ENCODE measurements around the gene NTRK2. TPM values are rescaled to one million over a fixed set of nuclear protein-coding genes. Genes with fewer than 3 reads are reported as not detected.
A peak's percentile ranks its signal among the peaks of the same experiment; 100 is the strongest.

Gene NTRK2
- total and polyA plus RNA-seq, 5 experiments from 2014 or later = not detected

GRCh38 chr9:84966876-84967830, 297.6 kb downstream of the NTRK2 start:
- no peak for ATAC-seq
- H3K9me3 Mint-ChIP-seq = peaks cover 0 to 8% (median 0%) of the 10 kb centered on the region in 9 donors
- no peaks in the 10 kb centered on the region for H3K4me1 Mint-ChIP-seq
- H3K27me3 Mint-ChIP-seq = peaks cover 1 to 18% (median 7%) of the 10 kb centered on the region in 5 donors
- H3K4me3 Mint-ChIP-seq = no peak overlapping the region
- no peaks in the 10 kb centered on the region for H3K36me3 Mint-ChIP-seq
- no peak for DNase-seq
- H3K27ac Mint-ChIP-seq = no peak overlapping the region
- POLR2A ChIA-PET = no interaction called here

DNA sequence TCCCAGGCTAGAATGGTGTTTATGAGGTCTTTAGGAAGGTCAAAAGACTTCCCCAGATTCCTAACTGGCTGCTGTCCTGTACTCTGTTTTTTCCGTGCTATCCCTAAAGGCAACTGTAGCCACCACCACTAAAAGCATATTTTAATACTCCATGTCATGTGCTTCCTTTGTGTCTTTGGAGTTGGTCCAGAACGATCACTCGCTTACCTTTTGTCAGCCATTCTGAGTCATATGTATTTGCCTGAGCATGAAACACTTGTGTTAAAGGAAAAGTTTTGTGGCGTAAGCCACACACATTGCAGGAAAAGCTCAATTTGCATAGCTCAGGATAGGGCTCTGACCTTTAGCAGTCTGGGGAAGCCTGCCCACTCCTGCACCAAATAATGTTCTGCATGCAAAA, 299.6 kb downstream of the NTRK2 start:
- peaks cover 1 to 19% (median 7%) of the 10 kb centered on the region in 5 donors for H3K27me3 Mint-ChIP-seq
- no peak overlapping the region for H3K27ac Mint-ChIP-seq
- H3K36me3 Mint-ChIP-seq = no peaks in the 10 kb centered on the region
- no peak overlapping the region for H3K4me3 Mint-ChIP-seq
- DNase-seq (no peak), ATAC-seq (no peak)
- no peaks in the 10 kb centered on the region for H3K4me1 Mint-ChIP-seq
- POLR2A ChIA-PET = no interaction called here
- H3K9me3 Mint-ChIP-seq = peaks cover 0 to 8% (median 0%) of the 10 kb centered on the region in 9 donors

- POLR2A ChIA-PET = no interaction called here
- no peak for ATAC-seq
- no peak overlapping the region for H3K27ac Mint-ChIP-seq
- H3K4me3 Mint-ChIP-seq = no peak overlapping the region
- DNase-seq = no peak
- no peaks in the 10 kb centered on the region for H3K36me3 Mint-ChIP-seq
- H3K4me1 Mint-ChIP-seq = no peaks in the 10 kb centered on the region
- peaks cover 0 to 2% (median 0%) of the 10 kb centered on the region in 9 donors for H3K9me3 Mint-ChIP-seq
- H3K27me3 Mint-ChIP-seq = peaks cover 1 to 19% (median 7%) of the 10 kb centered on the region in 5 donors
Observed at GRCh38 chr9:84969736-84970135, 300.2 kb downstream of the NTRK2 start.

DNA sequence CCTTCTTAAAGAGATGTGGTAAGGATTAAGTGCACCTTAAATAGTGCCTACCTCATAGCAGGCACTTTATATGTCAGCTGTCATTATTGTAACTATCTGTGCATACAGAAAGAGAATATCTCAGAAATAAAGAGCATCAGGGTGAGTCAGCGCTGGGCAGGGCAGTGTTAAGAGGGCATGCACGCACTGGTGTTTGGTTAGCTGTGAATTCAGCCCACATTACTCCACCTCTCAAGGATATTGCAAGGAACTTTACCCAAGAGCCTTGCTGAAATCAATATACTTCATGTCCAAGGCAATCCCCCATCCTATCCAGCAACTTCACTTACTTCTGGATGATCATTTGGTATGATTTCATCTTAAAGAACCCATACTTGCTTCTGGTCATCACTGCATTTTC, 300.9 kb downstream of the NTRK2 start:
- ATAC-seq (no peak), DNase-seq (no peak)
- Mint-ChIP-seq H3K27me3 (peaks cover 1 to 19% (median 7%) of the 10 kb centered on the region in 5 donors), H3K27ac (no peak overlapping the region), H3K4me1 (no peaks in the 10 kb centered on the region), H3K4me3 (no peak overlapping the region), H3K36me3 (no peaks in the 10 kb centered on the region), H3K9me3 (peaks cover 0 to 2% (median 0%) of the 10 kb centered on the region in 9 donors)
- POLR2A ChIA-PET = no interaction called here

- Mint-ChIP-seq H3K9me3 (no peaks in the 10 kb centered on the region), H3K4me3 (no peak overlapping the region), H3K4me1 (no peaks in the 10 kb centered on the region), H3K27me3 (peaks cover 1 to 19% (median 3%) of the 10 kb centered on the region in 5 donors), H3K27ac (no peak overlapping the region), H3K36me3 (no peaks in the 10 kb centered on the region)
- DNase-seq (no peak), ATAC-seq (no peak)
- POLR2A ChIA-PET = no interaction called here
Observed at GRCh38 chr9:84971571-84971970, 302.0 kb downstream of the NTRK2 start.

- Mint-ChIP-seq H3K9me3 (peaks cover 0 to 2% (median 0%) of the 10 kb centered on the region in 9 donors), H3K36me3 (no peaks in the 10 kb centered on the region), H3K27me3 (peaks cover 0 to 19% (median 3%) of the 10 kb centered on the region in 5 donors), H3K4me3 (no peak overlapping the region), H3K4me1 (no peaks in the 10 kb centered on the region), H3K27ac (no peak overlapping the region)
- DNase-seq (no peak), ATAC-seq (no peak)
- POLR2A ChIA-PET = no interaction called here
Observed at GRCh38 chr9:84974258-84974657, 304.7 kb downstream of the NTRK2 start.

- Mint-ChIP-seq H3K4me3 (no peak overlapping the region), H3K27me3 (peaks cover 0 to 19% (median 3%) of the 10 kb centered on the region in 5 donors), H3K4me1 (no peaks in the 10 kb centered on the region), H3K27ac (no peak overlapping the region), H3K9me3 (peaks cover 0 to 2% (median 0%) of the 10 kb centered on the region in 9 donors), H3K36me3 (no peaks in the 10 kb centered on the region)
- ATAC-seq (no peak), DNase-seq (no peak)
- POLR2A ChIA-PET = no interaction called here
Observed at GRCh38 chr9:84974855-84975254, 305.3 kb downstream of the NTRK2 start.

- POLR2A ChIA-PET = no interaction called here
- Mint-ChIP-seq H3K4me1 (no peaks in the 10 kb centered on the region), H3K4me3 (no peak overlapping the region), H3K36me3 (no peaks in the 10 kb centered on the region), H3K27me3 (peaks cover under 1 to 21% (median 5%) of the 10 kb centered on the region in 5 donors), H3K27ac (no peak overlapping the region), H3K9me3 (peaks cover 0 to 4% (median 0%) of the 10 kb centered on the region in 9 donors)
- ATAC-seq (no peak), DNase-seq (no peak)
Observed at GRCh38 chr9:84975926-84976325, 306.4 kb downstream of the NTRK2 start.

DNA sequence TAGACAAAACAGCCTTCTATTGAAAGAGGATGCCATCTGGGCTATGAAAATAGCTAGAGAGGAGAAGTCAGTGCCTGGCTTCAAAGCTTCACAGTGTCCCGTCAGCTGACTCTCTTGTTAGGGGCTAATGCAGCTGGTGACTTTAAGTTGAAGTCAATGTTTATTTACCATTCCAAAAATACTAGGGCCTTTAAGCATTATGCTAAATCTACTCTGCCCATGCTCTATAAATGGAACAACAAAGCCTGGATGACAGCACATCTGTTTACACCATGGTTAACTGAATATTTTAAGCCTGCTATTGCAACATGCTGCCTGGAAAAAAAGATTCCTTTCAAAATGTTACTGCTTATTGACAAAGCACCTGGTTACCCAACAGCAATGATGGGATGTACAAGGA, 309.1 kb downstream of the NTRK2 start:
- H3K4me3 Mint-ChIP-seq = no peak overlapping the region
- H3K4me1 Mint-ChIP-seq = no peaks in the 10 kb centered on the region
- H3K27me3 Mint-ChIP-seq = peaks cover 2 to 9% (median 7%) of the 10 kb centered on the region in 5 donors
- POLR2A ChIA-PET = no interaction called here
- no peaks in the 10 kb centered on the region for H3K36me3 Mint-ChIP-seq
- ATAC-seq = no peak
- H3K9me3 Mint-ChIP-seq = peaks cover 0 to 4% (median 0%) of the 10 kb centered on the region in 9 donors
- no peak overlapping the region for H3K27ac Mint-ChIP-seq
- DNase-seq = no peak

GRCh38 chr9:84983749-84984148, 314.2 kb downstream of the NTRK2 start:
- POLR2A ChIA-PET = no interaction called here
- Mint-ChIP-seq H3K4me1 (peaks cover 0 to 1% (median 0%) of the 10 kb centered on the region in 4 donors), H3K9me3 (peaks cover 0 to 4% (median 0%) of the 10 kb centered on the region in 9 donors), H3K27ac (no peak overlapping the region), H3K27me3 (peaks cover 3 to 22% (median 12%) of the 10 kb centered on the region in 5 donors), H3K36me3 (no peaks in the 10 kb centered on the region), H3K4me3 (no peak overlapping the region)
- DNase-seq = no peak
- no peak for ATAC-seq

DNA sequence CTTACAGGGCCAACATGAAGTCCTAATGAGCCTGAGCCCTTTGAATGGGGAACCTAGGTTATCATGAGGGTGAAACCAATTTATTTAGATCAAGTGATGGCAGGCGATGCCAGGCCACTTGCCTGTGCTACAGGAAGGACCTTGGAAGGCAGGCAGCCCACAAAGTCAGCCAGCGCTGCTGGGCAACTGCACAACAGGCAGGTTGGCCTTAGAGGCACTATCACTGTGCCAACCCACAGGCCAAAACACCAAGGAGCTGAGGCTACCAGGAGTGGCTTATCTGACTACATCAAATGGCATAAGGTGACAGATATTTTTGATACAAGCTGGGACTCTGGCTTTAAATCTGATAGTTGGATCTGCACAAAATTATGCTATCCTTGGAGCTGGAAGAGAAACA, 319.1 kb downstream of the NTRK2 start:
- no peak for ATAC-seq
- H3K27ac Mint-ChIP-seq = no peak overlapping the region
- peaks cover 0 to 1% (median 0%) of the 10 kb centered on the region in 4 donors for H3K4me1 Mint-ChIP-seq
- H3K4me3 Mint-ChIP-seq = no peak overlapping the region
- POLR2A ChIA-PET = no interaction called here
- H3K27me3 Mint-ChIP-seq = peaks cover 5 to 29% (median 17%) of the 10 kb centered on the region in 5 donors
- H3K36me3 Mint-ChIP-seq = no peaks in the 10 kb centered on the region
- no peak for DNase-seq
- H3K9me3 Mint-ChIP-seq = peaks cover 0 to 5% (median 0%) of the 10 kb centered on the region in 9 donors

GRCh38 chr9:84990416-84990815, 320.9 kb downstream of the NTRK2 start:
- peaks cover 0 to 1% (median 0%) of the 10 kb centered on the region in 4 donors for H3K4me1 Mint-ChIP-seq
- H3K36me3 Mint-ChIP-seq = no peaks in the 10 kb centered on the region
- POLR2A ChIA-PET = no interaction called here

DNA sequence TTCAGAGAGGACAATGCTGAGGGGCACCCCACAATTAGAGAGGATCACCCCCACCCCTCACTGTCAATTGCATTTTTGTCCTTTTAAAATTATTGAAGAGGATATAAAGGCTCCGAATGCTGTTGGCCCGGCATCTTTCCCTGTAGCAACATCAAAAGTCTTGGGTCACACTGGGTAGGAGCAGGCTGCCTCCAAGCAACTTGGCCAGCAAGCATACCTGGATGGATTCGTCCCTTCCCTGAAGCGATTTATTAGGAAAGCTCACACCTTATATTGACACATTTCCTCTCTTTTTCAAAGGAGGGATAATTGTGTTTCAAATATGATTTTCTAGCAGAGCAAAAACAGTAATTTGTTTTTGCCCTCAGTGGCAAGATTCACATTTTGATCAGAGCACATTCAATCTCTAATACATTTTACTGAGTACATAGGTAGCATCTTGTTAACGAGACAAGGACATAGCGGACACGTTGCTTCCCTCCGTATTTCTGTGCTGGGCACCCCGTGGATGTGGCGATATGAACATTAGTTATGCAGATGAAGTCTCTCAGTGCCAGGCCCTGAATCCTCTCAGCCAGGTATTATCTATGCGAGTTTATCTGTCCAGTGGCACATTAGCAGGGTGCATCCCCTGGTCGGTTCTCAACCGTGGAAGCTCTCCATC, 321.5 kb downstream of the NTRK2 start:
- DNase-seq = no peak
- no peak for ATAC-seq
- Mint-ChIP-seq H3K36me3 (no peaks in the 10 kb centered on the region), H3K27ac (peak overlapping the region in 1 of 10 donors; percentile 11), H3K9me3 (peaks cover 0 to 10% (median 0%) of the 10 kb centered on the region in 9 donors), H3K4me1 (peaks cover 0 to 1% (median 0%) of the 10 kb centered on the region in 4 donors), H3K4me3 (no peak overlapping the region), H3K27me3 (peaks cover 9 to 32% (median 20%) of the 10 kb centered on the region in 5 donors)
- POLR2A ChIA-PET = no interaction called here

More at GRCh38 chr9:84990416-84990815, 320.9 kb downstream of the NTRK2 start:
- Mint-ChIP-seq H3K27me3 (peaks cover 10 to 38% (median 20%) of the 10 kb centered on the region in 5 donors), H3K9me3 (peaks cover 0 to 10% (median 0%) of the 10 kb centered on the region in 9 donors), H3K4me3 (no peak overlapping the region), H3K27ac (no peak overlapping the region)
- ATAC-seq = no peak
- DNase-seq = no peak

All from naive thymus-derived CD8-positive, alpha-beta T cell (primary cell).